ENCODE results near the gene ARIH2.

Gene ARIH2

DNA sequence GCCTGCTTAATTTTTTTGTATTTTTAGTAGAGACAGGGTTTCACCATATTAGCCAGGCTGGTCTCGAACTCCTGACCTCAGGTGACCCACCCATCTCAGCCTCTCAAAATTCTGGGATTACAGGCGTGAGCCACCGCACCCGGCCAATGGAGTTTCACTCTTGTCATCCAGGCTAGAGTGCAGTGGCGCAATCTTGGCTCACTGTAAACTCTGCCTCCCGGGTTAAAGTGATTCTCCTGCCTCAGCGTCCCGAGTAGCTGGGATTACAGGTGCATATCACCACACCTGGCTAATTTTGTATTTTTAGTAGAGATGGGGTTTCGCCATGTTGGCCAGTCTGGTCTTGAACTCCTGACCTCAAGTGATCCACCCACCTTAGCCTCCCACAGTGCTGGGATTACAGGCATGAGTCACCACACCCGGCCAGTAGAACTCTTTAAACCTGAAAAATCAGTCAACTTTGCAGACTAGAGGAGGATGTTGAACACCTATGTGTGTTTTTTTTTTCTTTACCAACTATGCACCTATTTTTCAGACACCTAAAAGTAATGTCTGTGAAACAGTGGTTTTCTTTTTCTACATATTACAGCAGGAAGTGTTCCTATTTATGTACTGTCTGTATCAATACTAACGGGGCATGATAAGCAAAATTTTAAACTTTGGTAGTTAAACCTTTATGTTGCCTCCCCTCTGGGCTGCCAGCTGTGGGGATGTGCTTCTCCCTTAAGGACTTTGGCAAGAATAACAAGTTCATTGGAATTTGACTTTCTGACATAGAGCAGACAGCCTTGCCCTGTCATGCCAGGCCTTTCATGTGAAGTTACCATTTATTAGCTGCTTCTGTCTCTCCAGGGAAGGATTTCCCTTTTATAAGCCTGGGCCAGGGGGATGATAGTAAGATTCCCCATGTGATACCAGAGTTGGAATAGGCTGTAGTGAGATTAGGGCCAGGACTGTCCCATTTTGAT, 8.1 kb downstream of the ARIH2 start:
- no peaks in the 10 kb centered on the region for H3K9me3 ChIP-seq (ENCODE audit: insufficient read depth, low read length)
- H3K27me3 ChIP-seq (ENCODE audit: low read length): no peaks in the 10 kb centered on the region
- no peaks in the 10 kb centered on the region for H3K9me2 ChIP-seq (replicated peaks; ENCODE audit: insufficient read depth, low read length)
- peaks cover 43% of the 10 kb centered on the region; the same call in 1 of the 2 replicates for H3K36me3 ChIP-seq (ENCODE audit: low read length)
- no peak overlapping the region for H3K4me2 ChIP-seq (ENCODE audit: low read depth, low read length, poor library complexity, severe bottlenecking)
- no peak overlapping the region for H2AFZ ChIP-seq (ENCODE audit: low read depth, low read length, severe bottlenecking)
- TF ChIP-seq EZH2phosphoT487 (conservative IDR thresholded peaks at IDR 0.05; ENCODE audit: low read length): no peak
- no peak for TF ChIP-seq CTCF (IDR thresholded peaks at IDR 0.05; ENCODE audit: insufficient read depth, low read length, poor library complexity, severe bottlenecking)
- no peak overlapping the region for H3K9ac ChIP-seq (ENCODE audit: low read length)
- peaks cover 30% of the 10 kb centered on the region; the same call in 1 of the 2 replicates for H4K20me1 ChIP-seq (ENCODE audit: low read depth, low read length)
- H3K27ac ChIP-seq (ENCODE audit: low read depth, low read length): no peak overlapping the region
- no peak overlapping the region for H3K4me3 ChIP-seq (ENCODE audit: insufficient read depth, low read length, poor library complexity, severe bottlenecking)
- peaks cover 97% of the 10 kb centered on the region for H3K79me2 ChIP-seq (ENCODE audit: insufficient read depth, low read length)
- 0 out of 2 replicates have a peak, but pooled peaks cover 4% of the 10 kb centered on the region for H3F3A ChIP-seq (ENCODE audit: insufficient read depth)

DNA sequence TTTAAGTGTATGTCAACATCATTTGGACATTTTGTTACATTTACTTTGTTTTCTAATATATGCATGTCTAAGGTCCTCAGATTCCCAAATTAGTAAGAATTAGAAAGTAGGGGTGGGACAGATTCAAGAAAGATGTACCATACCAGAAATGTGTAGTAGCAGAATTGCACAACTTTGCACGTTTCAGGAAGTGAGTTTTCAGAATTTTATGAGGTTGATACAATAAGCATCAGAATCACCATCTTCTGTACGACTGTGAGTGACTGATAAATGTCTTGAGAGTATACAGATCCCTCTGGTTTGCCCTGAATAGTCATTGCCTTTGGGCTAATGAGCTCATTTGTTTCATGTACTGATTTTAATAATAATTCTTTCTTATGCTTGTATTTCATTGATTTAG, 9.3 kb downstream of the ARIH2 start:
- TF ChIP-seq CTCF (IDR thresholded peaks at IDR 0.05; ENCODE audit: insufficient read depth, low read length, poor library complexity, severe bottlenecking) (no peak), EZH2phosphoT487 (conservative IDR thresholded peaks at IDR 0.05; ENCODE audit: low read length) (no peak)
- no peaks in the 10 kb centered on the region for H3K9me3 ChIP-seq (ENCODE audit: insufficient read depth, low read length)
- H4K20me1 ChIP-seq (ENCODE audit: low read depth, low read length): peaks cover 30% of the 10 kb centered on the region; the same call in 1 of the 2 replicates
- H3K79me2 ChIP-seq (ENCODE audit: insufficient read depth, low read length): peaks cover 97% of the 10 kb centered on the region
- H3K27me3 ChIP-seq (ENCODE audit: low read length): no peaks in the 10 kb centered on the region
- no peak overlapping the region for H3K9ac ChIP-seq (ENCODE audit: low read length)
- no peak overlapping the region for H3K4me2 ChIP-seq (ENCODE audit: low read depth, low read length, poor library complexity, severe bottlenecking)
- no peaks in the 10 kb centered on the region for H3K9me2 ChIP-seq (replicated peaks; ENCODE audit: insufficient read depth, low read length)
- no peak overlapping the region for H2AFZ ChIP-seq (ENCODE audit: low read depth, low read length, severe bottlenecking)
- peaks cover 40% of the 10 kb centered on the region; the same call in 1 of the 2 replicates for H3K36me3 ChIP-seq (ENCODE audit: low read length)
- no peak overlapping the region for H3K4me3 ChIP-seq (ENCODE audit: insufficient read depth, low read length, poor library complexity, severe bottlenecking)
- H3K27ac ChIP-seq (ENCODE audit: low read depth, low read length): no peak overlapping the region
- 0 out of 2 replicates have a peak, but pooled peaks cover 4% of the 10 kb centered on the region for H3F3A ChIP-seq (ENCODE audit: insufficient read depth)

DNA sequence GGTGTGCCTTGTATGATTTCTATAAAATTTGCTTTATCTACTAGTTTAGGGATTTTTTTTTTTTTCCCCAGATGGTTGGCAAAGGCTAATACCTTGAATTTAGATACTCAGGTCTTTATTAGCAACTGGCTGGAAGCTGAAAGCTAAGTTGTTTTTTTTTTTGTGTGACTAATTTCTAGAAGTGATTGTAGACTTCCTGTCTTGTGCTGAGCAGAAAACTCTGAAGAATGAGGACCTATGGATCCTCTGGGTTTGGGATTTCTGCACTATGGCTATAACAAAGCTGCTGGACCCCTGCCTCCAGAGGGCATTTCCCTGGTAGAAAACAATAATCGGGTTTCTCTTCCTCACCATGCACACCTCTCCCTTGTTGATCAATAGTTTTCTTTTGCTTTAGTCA, 10.0 kb downstream of the ARIH2 start:
- Histone ChIP-seq H3K9me2 (replicated peaks; ENCODE audit: insufficient read depth, low read length) (no peaks in the 10 kb centered on the region), H3F3A (ENCODE audit: insufficient read depth) (no peaks in the 10 kb centered on the region), H3K4me3 (ENCODE audit: insufficient read depth, low read length, poor library complexity, severe bottlenecking) (no peak overlapping the region), H3K36me3 (ENCODE audit: low read length) (peaks cover 40% of the 10 kb centered on the region; the same call in 1 of the 2 replicates), H3K9me3 (ENCODE audit: insufficient read depth, low read length) (no peaks in the 10 kb centered on the region), H3K9ac (ENCODE audit: low read length) (no peak overlapping the region), H2AFZ (ENCODE audit: low read depth, low read length, severe bottlenecking) (no peak overlapping the region), H3K4me2 (ENCODE audit: low read depth, low read length, poor library complexity, severe bottlenecking) (no peak overlapping the region), H3K79me2 (ENCODE audit: insufficient read depth, low read length) (peaks cover 98% of the 10 kb centered on the region), H3K27me3 (ENCODE audit: low read length) (no peaks in the 10 kb centered on the region), H3K27ac (ENCODE audit: low read depth, low read length) (no peak overlapping the region), H4K20me1 (ENCODE audit: low read depth, low read length) (peaks cover 30% of the 10 kb centered on the region; the same call in 1 of the 2 replicates)
- TF ChIP-seq CTCF (IDR thresholded peaks at IDR 0.05; ENCODE audit: insufficient read depth, low read length, poor library complexity, severe bottlenecking): no peak
- no peak for TF ChIP-seq EZH2phosphoT487 (conservative IDR thresholded peaks at IDR 0.05; ENCODE audit: low read length)
